Lower leg skin (tissue), 4 donors: ENCODE results near the gene HDAC9. TPM values are rescaled to one million over a fixed set of nuclear protein-coding genes. Genes with fewer than 3 reads are reported as not detected.

Experiments used
- DNase-seq, 2 donors: peaks; one replicate each; pipeline ENCODE4 v3.0.0-alpha.2; 2019; ENCODE audit warnings: low spot score in 2 of 2
- H3K4me3 ChIP-seq: fragments of 200-600 bp; sonication (generic); 2 replicates; pipeline ENCODE4 v1.5.1; 2017; ENCODE audit warnings: mild to moderate bottlenecking, low read depth; ENCODE audit not compliant: poor library complexity, severe bottlenecking
- CTCF ChIP-seq, 3 donors: fragments of 450-650 bp; IDR thresholded peaks; one replicate each; pipeline ENCODE4 v1.5.1; 2016; ENCODE audit warnings: antibody characterized with exemption in 3 of 3, mild to moderate bottlenecking in 3 of 3, moderate library complexity in 2 of 3
- POLR2A ChIP-seq, 2 donors: fragments of 450-650 bp; IDR thresholded peaks; one replicate each; pipeline ENCODE4 v1.6.1; 2016 to 2017; ENCODE audit warnings: antibody characterized with exemption in 2 of 2, mild to moderate bottlenecking in 1 of 2, moderate library complexity in 1 of 2
- WGBS, 2 donors: methylation state at CpG; one replicate each; pipeline ENCODE4 v1.1.5; 2018; 5-methylcytosine and 5-hydroxymethylcytosine counted together
- intact Hi-C: fragments of 100-400 bp; cut with DNase I; formaldehyde crosslinking; loops from one replicate; pipeline ENCODE4 v1.15.0; 2023; ENCODE audit warnings: low total_unique reads
- total RNA-seq, 4 donors: library from RNA; depleted of rRNA; stranded (reverse); fragments of >200 nt; gene quantifications; one replicate each; pipeline ENCODE4 v1.1.0, GENCODE V29; 2016

HDAC9 gene
- total RNA-seq, 4 donors from 2014 or later = 3.1 to 5.5 (median 4.7) TPM

- no peak for TF ChIP-seq POLR2A (IDR thresholded peaks at IDR 0.05)
- no peak for TF ChIP-seq CTCF (IDR thresholded peaks at IDR 0.05)
- no peak for DNase-seq
- WGBS, 2 donors = 85 to 90% methylated on average over 3 of the region's 3 CpGs
- intact Hi-C loops = no loop called here
- no peak overlapping the region for H3K4me3 ChIP-seq
Observed at GRCh38 chr7:18780938-18781337, 285.4 kb downstream of the HDAC9 start.

- 89 to 96% methylated on average over 5 of the region's 5 CpGs for WGBS, 2 donors
- no peak for TF ChIP-seq POLR2A (IDR thresholded peaks at IDR 0.05)
- no peak for TF ChIP-seq CTCF (IDR thresholded peaks at IDR 0.05)
- no peak overlapping the region for H3K4me3 ChIP-seq
- DNase-seq = no peak
- intact Hi-C loops = no loop called here
Observed at GRCh38 chr7:18786196-18786727, 290.7 kb downstream of the HDAC9 start.

- no peak for TF ChIP-seq POLR2A (IDR thresholded peaks at IDR 0.05)
- TF ChIP-seq CTCF (IDR thresholded peaks at IDR 0.05) = no peak
- WGBS, 2 donors = 92 to 94% methylated on average over 2 of the region's 2 CpGs
- intact Hi-C loops = no loop called here
- no peak overlapping the region for H3K4me3 ChIP-seq
- no peak for DNase-seq
Observed at GRCh38 chr7:18786796-18787195, 291.2 kb downstream of the HDAC9 start.

GRCh38 chr7:18788026-18788425 lies 292.5 kb downstream of the HDAC9 start:
- no peak for TF ChIP-seq POLR2A (IDR thresholded peaks at IDR 0.05)
- TF ChIP-seq CTCF (IDR thresholded peaks at IDR 0.05) = no peak
- WGBS, 2 donors = 27 to 59% methylated on average over 2 of the region's 2 CpGs

GRCh38 chr7:18792871-18793595 lies 297.5 kb downstream of the HDAC9 start:
- no peak for DNase-seq
- no peak overlapping the region for H3K4me3 ChIP-seq
- TF ChIP-seq CTCF (IDR thresholded peaks at IDR 0.05) (no peak), POLR2A (IDR thresholded peaks at IDR 0.05) (no peak)
- intact Hi-C loops = no loop called here
- 86 to 88% methylated on average over 13 of the region's 13 CpGs for WGBS, 2 donors

More at GRCh38 chr7:18788026-18788425, 292.5 kb downstream of the HDAC9 start:
- DNase-seq = no peak
- intact Hi-C loops = no loop called here
- no peak overlapping the region for H3K4me3 ChIP-seq
